ENCODE results near the gene TM9SF1. TPM values are rescaled to one million over a fixed set of nuclear protein-coding genes. Genes with fewer than 3 reads are reported as not detected.

TM9SF1 gene
- total RNA-seq, 1 experiment from 2014 or later, result 41.9 TPM

DNA sequence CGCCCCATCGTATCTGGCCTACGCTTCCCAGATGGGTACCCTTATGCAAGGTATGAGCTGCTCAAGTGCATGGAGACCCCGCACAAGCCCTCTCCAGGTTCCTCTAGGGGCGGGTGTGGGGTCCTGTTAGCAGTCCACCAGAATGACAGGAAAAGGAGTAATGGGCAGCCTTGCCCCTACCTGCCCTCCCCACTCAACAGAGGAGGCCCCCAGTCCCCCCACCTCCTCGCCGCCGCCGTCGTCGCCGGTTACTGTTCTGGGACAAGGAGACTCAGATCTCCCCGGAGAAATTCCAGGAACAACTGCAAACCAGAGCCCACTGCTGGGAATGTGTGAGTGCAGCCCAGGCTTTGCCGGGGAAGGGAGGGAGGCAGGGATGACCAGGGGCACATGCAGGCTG is 17.4 kb downstream of the TM9SF1 start:
- CTCF ChIA-PET, result no interaction called here
- H3K27ac Mint-ChIP-seq (ENCODE audit: unreplicated experiment), result no peak overlapping the region
- H3K36me3 Mint-ChIP-seq (ENCODE audit: insufficient read depth, unreplicated experiment), result peaks cover 40% of the 10 kb centered on the region
- Histone ChIP-seq H3K36me3 (ENCODE audit: control insufficient read depth, insufficient read depth, low read length) (no peaks in the 10 kb centered on the region; the same call in 1 of the 2 replicates), H3K4me1 (no peaks in the 10 kb centered on the region), H3K9me3 (no peaks in the 10 kb centered on the region), H3K27me3 (replicated peaks; ENCODE audit: control insufficient read depth, insufficient read depth, low read length) (no peaks in the 10 kb centered on the region), H3K4me3 (ENCODE audit: low read depth, low read length) (no peak overlapping the region)
- TF ChIP-seq, protein P1, sequence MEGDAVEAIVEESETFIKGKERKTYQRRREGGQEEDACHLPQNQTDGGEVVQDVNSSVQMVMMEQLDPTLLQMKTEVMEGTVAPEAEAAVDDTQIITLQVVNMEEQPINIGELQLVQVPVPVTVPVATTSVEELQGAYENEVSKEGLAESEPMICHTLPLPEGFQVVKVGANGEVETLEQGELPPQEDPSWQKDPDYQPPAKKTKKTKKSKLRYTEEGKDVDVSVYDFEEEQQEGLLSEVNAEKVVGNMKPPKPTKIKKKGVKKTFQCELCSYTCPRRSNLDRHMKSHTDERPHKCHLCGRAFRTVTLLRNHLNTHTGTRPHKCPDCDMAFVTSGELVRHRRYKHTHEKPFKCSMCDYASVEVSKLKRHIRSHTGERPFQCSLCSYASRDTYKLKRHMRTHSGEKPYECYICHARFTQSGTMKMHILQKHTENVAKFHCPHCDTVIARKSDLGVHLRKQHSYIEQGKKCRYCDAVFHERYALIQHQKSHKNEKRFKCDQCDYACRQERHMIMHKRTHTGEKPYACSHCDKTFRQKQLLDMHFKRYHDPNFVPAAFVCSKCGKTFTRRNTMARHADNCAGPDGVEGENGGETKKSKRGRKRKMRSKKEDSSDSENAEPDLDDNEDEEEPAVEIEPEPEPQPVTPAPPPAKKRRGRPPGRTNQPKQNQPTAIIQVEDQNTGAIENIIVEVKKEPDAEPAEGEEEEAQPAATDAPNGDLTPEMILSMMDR (IDR thresholded peaks at IDR 0.05; ENCODE audit: insufficient read depth in 1 of 2, low read depth in 1 of 2, low read length in 1 of 2, severe bottlenecking in 1 of 2, unreplicated experiment in 1 of 2), result no peak
- POLR2A ChIA-PET, result no interaction called here
- no peaks in the 10 kb centered on the region for H3K9me3 Mint-ChIP-seq (ENCODE audit: unreplicated experiment)
- no peaks in the 10 kb centered on the region for H3K27me3 Mint-ChIP-seq (ENCODE audit: insufficient read depth, unreplicated experiment)
- H3K4me1 Mint-ChIP-seq (ENCODE audit: low read depth, unreplicated experiment), result no peaks in the 10 kb centered on the region
- intact Hi-C loops (cut with micrococcal nuclease; ENCODE audit: unreplicated experiment), result no loop called here
- no peak overlapping the region for H3K4me3 Mint-ChIP-seq (ENCODE audit: unreplicated experiment)
- DNase-seq, result no peak
- BruUV-seq (replicated peaks), result no TSS peak

DNA sequence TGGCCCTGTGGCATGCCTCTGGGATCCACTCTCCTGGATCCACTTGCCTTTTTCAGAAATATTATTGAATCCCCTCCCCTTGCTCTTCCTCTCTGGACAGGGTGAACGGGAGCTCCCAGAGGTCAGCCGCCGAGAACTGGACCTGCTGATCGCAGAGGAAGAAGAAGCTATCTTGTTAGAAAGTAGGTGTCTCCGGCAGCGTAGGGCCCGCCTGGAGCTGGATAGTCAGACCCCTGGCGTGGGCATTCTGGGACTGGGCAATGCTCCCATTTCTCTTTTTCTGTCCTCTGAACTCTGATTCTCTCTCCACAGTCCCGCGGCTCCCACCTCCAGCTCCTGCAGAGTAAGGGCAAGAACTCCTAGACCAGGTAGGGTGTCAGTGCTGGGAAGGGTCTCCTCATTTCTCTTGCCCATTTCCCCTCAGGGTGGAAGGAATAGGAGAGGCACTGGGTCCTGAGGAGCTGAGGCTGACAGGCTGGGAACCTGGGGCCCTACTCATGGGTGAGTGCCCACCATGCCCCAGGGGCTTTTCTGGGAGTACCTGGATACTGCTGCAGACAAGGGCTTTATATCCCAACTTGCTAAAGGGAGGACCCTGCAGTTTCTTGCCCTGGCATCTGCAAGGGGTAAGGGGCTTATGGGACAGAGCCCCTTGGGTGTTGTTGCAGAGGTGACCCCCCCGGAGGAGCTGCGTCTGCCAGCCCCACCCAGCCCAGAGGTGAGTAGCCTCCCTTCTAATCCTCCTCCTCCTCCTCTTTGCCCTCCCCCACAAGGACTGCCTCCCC is 18.0 kb downstream of the TM9SF1 start:
- Histone ChIP-seq H3K27me3 (replicated peaks; ENCODE audit: control insufficient read depth, insufficient read depth, low read length) (no peaks in the 10 kb centered on the region), H3K36me3 (ENCODE audit: control insufficient read depth, insufficient read depth, low read length) (no peaks in the 10 kb centered on the region; the same call in 1 of the 2 replicates), H3K9me3 (no peaks in the 10 kb centered on the region), H3K4me3 (ENCODE audit: low read depth, low read length) (no peak overlapping the region), H3K4me1 (no peaks in the 10 kb centered on the region)
- intact Hi-C loops (cut with micrococcal nuclease; ENCODE audit: unreplicated experiment), result no loop called here
- Mint-ChIP-seq H3K4me3 (ENCODE audit: unreplicated experiment) (no peak overlapping the region), H3K27ac (ENCODE audit: unreplicated experiment) (peak overlapping the region; percentile 6), H3K4me1 (ENCODE audit: low read depth, unreplicated experiment) (no peaks in the 10 kb centered on the region), H3K36me3 (ENCODE audit: insufficient read depth, unreplicated experiment) (peaks cover 34% of the 10 kb centered on the region), H3K9me3 (ENCODE audit: unreplicated experiment) (no peaks in the 10 kb centered on the region), H3K27me3 (ENCODE audit: insufficient read depth, unreplicated experiment) (no peaks in the 10 kb centered on the region)
- ChIA-PET CTCF (no interaction called here), POLR2A (no interaction called here)
- TF ChIP-seq, protein P1 (IDR thresholded peaks at IDR 0.05; ENCODE audit: insufficient read depth in 1 of 2, low read depth in 1 of 2, low read length in 1 of 2, severe bottlenecking in 1 of 2, unreplicated experiment in 1 of 2), result no peak
- BruUV-seq (replicated peaks), result no TSS peak
- DNase-seq, result no peak

DNA sequence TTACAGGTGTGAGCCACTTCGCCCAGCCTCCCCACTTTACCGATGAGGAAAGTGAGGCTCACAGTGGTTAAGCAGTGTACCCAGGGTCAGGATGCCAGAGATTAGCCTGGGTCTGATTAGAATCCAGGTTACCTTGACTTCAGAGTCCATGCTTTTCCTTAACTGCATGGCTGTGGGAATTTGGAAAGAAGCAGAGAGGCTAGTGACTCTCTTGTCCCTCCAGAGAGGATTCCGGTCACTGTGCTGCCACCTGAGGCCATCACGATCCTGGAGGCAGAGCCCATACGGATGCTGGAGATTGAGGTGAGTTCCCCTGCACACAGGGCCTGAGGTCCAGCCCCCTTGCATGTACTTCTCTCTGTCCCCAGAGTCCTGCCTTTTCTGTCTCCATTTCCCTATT is 18.6 kb downstream of the TM9SF1 start:
- Mint-ChIP-seq H3K4me3 (ENCODE audit: unreplicated experiment) (no peak overlapping the region), H3K9me3 (ENCODE audit: unreplicated experiment) (no peaks in the 10 kb centered on the region), H3K27me3 (ENCODE audit: insufficient read depth, unreplicated experiment) (no peaks in the 10 kb centered on the region), H3K27ac (ENCODE audit: unreplicated experiment) (peak overlapping the region; percentile 6), H3K4me1 (ENCODE audit: low read depth, unreplicated experiment) (no peaks in the 10 kb centered on the region), H3K36me3 (ENCODE audit: insufficient read depth, unreplicated experiment) (peaks cover 34% of the 10 kb centered on the region)
- BruUV-seq (replicated peaks), result no TSS peak
- Histone ChIP-seq H3K27me3 (replicated peaks; ENCODE audit: control insufficient read depth, insufficient read depth, low read length) (no peaks in the 10 kb centered on the region), H3K4me1 (no peaks in the 10 kb centered on the region), H3K9me3 (no peaks in the 10 kb centered on the region), H3K36me3 (ENCODE audit: control insufficient read depth, insufficient read depth, low read length) (no peaks in the 10 kb centered on the region; the same call in 1 of the 2 replicates), H3K4me3 (ENCODE audit: low read depth, low read length) (no peak overlapping the region)
- intact Hi-C loops (cut with micrococcal nuclease; ENCODE audit: unreplicated experiment), result no loop called here
- TF ChIP-seq, protein P1 (IDR thresholded peaks at IDR 0.05; ENCODE audit: insufficient read depth in 1 of 2, low read depth in 1 of 2, low read length in 1 of 2, severe bottlenecking in 1 of 2, unreplicated experiment in 1 of 2), result no peak
- POLR2A ChIA-PET, result no interaction called here
- no peak for DNase-seq
- CTCF ChIA-PET, result no interaction called here

Data from Caco-2 (cell line).